Subcutaneous adipose tissue (tissue), 4 donors: Measurements from ENCODE around the gene SPECC1L. TPM values are rescaled to one million over a fixed set of nuclear protein-coding genes. Genes with fewer than 3 reads are reported as not detected.

Source experiments
- total RNA-seq, 4 donors: library from RNA; depleted of rRNA; stranded (reverse); fragments of >200 nt; gene quantifications; one replicate each; pipeline ENCODE4 v1.1.0, GENCODE V29; 2016
- TF ChIP-seq, protein P1 (sequence below): fragments of 450-650 bp; IDR thresholded peaks from one replicate; pipeline ENCODE4 v1.5.1; 2016; ENCODE audit warnings: low read depth, mild to moderate bottlenecking, control low read depth, antibody characterized with exemption, moderate library complexity

SPECC1L gene
- total RNA-seq, 4 donors from 2014 or later: 30.8 to 44.3 (median 38.4) TPM

DNA sequence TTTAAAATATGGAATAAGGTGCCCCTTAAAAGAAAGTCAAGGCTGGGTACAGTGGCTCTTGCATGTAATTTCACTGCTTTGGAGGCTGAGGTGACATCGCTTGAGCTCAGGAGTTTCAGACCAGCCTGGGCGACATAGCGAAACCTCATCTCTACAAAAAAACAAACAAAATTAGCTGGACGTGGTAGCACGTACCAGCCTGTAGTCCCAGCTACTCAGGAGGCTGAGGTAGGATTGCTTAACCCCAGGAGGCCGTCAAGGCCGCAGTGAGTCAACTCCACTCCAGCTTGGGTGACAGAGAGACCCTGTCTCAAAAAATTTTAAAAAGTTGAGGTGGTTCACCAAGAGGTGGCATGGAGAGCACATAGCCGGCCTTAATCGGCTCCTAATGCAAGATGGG is 139.1 kb downstream of the SPECC1L start:
- TF ChIP-seq, protein P1, sequence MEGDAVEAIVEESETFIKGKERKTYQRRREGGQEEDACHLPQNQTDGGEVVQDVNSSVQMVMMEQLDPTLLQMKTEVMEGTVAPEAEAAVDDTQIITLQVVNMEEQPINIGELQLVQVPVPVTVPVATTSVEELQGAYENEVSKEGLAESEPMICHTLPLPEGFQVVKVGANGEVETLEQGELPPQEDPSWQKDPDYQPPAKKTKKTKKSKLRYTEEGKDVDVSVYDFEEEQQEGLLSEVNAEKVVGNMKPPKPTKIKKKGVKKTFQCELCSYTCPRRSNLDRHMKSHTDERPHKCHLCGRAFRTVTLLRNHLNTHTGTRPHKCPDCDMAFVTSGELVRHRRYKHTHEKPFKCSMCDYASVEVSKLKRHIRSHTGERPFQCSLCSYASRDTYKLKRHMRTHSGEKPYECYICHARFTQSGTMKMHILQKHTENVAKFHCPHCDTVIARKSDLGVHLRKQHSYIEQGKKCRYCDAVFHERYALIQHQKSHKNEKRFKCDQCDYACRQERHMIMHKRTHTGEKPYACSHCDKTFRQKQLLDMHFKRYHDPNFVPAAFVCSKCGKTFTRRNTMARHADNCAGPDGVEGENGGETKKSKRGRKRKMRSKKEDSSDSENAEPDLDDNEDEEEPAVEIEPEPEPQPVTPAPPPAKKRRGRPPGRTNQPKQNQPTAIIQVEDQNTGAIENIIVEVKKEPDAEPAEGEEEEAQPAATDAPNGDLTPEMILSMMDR: no peak

DNA sequence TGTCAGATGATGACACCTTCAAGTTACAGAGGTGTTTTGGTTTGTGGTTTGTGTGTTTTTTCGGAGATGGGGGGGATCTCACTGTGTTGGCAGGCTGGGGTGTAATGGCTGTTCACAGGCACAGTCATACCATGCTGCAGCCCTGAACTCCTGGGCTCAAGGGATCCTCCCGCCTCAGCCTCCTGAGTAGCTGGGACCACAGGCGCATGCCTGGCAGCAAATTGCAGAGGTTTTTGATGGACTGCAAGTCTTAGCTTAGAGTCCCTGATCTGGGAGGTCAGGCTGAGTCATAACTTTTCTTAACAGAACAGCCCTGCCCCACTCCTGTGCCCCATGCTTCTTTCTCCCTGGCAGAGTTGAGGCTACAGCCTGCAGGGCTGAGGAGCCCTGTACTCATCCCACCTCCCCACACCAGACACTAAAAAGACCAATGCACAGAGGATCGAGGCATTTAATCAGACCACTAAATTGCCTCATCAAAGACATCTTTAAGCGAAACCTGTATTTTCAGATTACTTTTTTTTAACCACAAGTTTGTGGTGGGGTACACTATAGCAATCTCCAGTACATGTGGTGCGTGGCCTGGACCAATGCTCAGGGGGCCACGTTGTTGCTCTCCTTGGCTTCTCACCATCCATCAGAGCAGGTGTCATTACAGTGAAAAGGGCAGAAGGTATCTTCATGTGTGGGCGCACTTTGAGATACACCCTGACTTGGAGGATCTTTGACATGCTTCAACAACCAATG is 139.7 kb downstream of the SPECC1L start:
- TF ChIP-seq, protein P1: no peak

DNA sequence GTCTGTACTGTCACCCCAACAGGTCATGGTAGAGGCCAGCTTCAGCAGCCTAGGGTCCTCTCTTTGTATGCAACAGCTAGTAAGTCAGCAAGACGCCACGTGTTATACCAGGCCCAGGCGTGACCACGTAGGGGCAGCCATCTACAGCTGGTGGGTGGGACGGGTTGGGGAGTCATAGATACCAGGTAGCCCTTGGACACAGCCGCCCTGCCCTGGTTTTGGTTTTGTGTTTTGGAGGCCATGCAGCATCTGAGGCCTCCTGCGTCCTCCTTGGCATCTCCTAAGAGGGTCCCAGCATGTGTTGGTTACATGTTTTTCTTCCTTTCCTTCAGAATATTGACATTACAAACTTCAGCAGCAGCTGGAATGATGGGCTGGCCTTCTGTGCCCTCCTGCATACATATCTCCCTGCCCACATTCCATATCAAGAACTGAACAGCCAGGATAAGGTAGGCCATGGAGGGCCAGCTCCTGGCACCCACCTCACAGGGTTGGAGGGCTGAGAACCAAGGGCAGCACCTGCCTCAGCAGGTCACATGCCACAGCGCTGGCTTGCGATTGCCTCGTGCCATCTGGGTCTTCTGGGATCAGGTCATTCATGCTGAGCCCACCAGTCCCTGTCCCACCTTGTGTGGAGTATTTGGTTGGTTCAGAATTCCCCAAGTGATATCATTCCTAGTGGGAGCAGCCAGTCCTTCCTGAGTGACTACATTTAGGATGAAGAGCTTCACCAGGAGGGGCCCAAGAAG is 140.8 kb downstream of the SPECC1L start:
- TF ChIP-seq, protein P1: no peak

DNA sequence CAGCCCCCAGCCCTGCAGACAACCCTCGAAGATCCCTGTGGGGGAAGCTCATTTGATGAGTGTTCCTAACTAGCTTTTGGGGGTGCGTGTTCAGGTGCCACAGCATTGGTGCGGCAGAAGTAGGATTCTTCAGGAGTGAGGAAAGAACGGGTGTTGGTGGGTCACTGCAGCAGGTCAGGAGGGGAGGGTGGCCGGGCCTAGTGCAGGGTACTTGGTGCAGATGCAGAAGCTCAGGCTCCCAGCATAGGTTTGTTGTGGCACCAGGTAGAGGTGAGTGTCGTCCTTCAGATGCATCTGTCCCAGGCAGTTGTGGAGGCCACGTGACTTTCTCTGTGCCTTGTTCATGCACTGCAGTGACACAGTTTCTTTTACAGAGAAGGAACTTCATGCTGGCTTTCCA is 141.6 kb downstream of the SPECC1L start:
- TF ChIP-seq, protein P1: no peak

DNA sequence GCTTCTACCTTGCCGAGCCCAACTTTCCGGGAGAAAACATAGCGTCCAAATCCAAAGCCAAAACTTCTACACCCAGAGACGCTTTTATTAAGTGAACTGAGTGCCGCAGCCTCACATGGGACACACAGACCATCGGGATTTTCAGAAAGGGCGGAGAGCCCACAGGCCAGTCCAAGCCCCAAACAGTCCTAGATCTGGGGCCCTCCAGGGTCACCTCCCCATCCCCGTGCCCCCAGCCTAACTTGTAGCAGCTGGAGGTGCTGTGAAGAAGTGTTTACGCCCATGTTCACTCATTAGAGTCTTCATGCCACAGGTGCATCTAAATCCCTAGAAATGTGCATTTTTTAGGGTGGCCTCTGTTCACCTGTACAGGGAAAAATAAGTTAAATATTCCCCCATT is 142.6 kb downstream of the SPECC1L start:
- TF ChIP-seq, protein P1: no peak

DNA sequence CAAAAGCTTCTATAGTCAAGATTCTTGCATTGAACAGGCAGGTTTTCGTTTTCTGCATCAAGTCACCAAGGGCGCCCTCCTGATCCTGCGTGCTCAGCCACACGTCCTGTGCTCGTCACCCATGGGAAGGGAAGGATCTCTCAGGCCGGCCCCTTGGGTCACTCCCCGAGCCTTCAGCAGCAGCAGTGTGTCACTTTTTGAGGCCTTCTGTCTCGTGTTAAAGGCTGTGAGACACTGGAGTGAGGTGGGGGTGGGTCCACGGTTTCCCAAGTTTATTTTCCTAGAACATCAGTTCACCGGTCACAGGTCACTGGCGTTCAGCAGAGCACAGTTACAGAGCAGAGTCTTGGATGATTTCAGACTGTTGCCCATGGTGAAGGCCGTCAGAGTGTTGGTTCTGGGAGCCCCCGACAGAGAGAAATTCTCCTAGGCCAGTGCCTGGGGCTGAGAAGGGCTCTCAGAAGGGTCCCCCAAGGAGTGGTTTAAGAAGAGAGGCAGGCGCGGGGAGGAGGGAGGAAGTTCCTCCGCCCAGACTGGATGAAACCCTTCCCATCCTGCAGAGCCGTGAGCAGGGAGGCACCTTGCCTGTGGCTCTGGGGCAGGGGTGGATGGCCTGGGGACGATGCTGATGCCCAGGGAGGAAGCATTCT is 143.2 kb downstream of the SPECC1L start:
- TF ChIP-seq, protein P1: no peak

DNA sequence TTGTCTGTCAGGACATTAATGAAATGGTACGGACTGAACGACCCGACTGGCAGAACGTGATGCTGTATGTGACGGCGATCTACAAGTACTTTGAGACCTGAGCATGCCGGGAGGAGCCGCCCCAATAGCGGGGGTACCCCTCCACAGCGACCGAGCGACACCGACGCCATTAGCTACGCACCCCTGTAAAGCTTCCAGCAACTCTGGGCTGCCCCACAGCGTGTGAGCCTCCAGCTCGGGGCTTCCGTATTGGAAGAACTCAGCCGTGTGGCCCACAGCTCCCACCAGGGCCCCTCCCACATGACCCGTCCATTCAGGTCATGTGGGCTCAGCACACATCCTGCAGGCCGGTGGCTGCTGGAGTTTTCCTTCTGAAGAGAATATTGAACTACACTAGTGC is 143.9 kb downstream of the SPECC1L start:
- TF ChIP-seq, protein P1: no peak
